MM.1S (cell line): ENCODE measurements around the gene TACC2.
"Not testable (repeated sequence)": the region's sequence is repeated elsewhere in the genome, so short reads cannot be mapped to it uniquely, and the experiment has no call there.

Source experiments
- DNase-seq: peaks from one replicate; pipeline ENCODE4 v3.0.0-alpha.2; 2015
- H2AFZ ChIP-seq: fragments of 300-600 bp; sonication (generic); 2 replicates; pipeline ENCODE4 v1.6.0; 2016; ENCODE audit warnings: antibody characterized with exemption, low read length
- H3F3A ChIP-seq: fragments of 300-600 bp; sonication (generic); 2 replicates; pipeline ENCODE4 v1.6.1; 2016; ENCODE audit warnings: mild to moderate bottlenecking, antibody characterized with exemption, low read length, moderate library complexity, mixed read lengths; ENCODE audit not compliant: insufficient read depth
- H3K27ac ChIP-seq: fragments of 300-600 bp; sonication (generic); 2 replicates; pipeline ENCODE4 v1.5.1; 2016; ENCODE audit warnings: mild to moderate bottlenecking, low read length
- H3K27me3 ChIP-seq: fragments of 300-600 bp; sonication (generic); replicated peaks from 2 replicates; pipeline ENCODE4 v1.6.0; 2016; ENCODE audit warnings: low read length; ENCODE audit not compliant: insufficient read depth
- H3K36me3 ChIP-seq: fragments of 300-600 bp; sonication (generic); replicated peaks from 2 replicates; pipeline ENCODE4 v1.6.1; 2016; ENCODE audit warnings: mild to moderate bottlenecking, low read length, mixed read lengths; ENCODE audit not compliant: insufficient read depth
- H3K4me1 ChIP-seq: fragments of 300-600 bp; sonication (generic); 2 replicates; pipeline ENCODE4 v1.6.1; 2016; ENCODE audit warnings: low read length, mixed read lengths
- H3K4me2 ChIP-seq: fragments of 300-600 bp; sonication (generic); 2 replicates; pipeline ENCODE4 v1.6.0; 2016; ENCODE audit warnings: low read depth, low read length
- H3K4me3 ChIP-seq: fragments of 300-600 bp; sonication (generic); 2 replicates; pipeline ENCODE4 v1.5.1; 2016; ENCODE audit warnings: low read length, mixed read lengths
- H3K79me2 ChIP-seq: fragments of 300-600 bp; sonication (generic); 2 replicates; pipeline ENCODE4 v1.6.1; 2016; ENCODE audit warnings: mixed run types, low read length, mixed read lengths
- H3K9ac ChIP-seq: fragments of 300-600 bp; sonication (generic); 2 replicates; pipeline ENCODE4 v1.6.1; 2016; ENCODE audit warnings: low read length, mixed read lengths
- H3K9me2 ChIP-seq: fragments of 300-600 bp; sonication (generic); replicated peaks from 2 replicates; pipeline ENCODE4 v1.6.1; 2016; ENCODE audit warnings: mild to moderate bottlenecking, low read length, mixed read lengths; ENCODE audit not compliant: insufficient read depth
- H3K9me3 ChIP-seq: fragments of 300-600 bp; sonication (generic); replicated peaks from 2 replicates; pipeline ENCODE4 v1.6.1; 2016; ENCODE audit warnings: mild to moderate bottlenecking, low read length, mixed read lengths; ENCODE audit not compliant: insufficient read depth
- H4K20me1 ChIP-seq: fragments of 300-600 bp; sonication (generic); 2 replicates; pipeline ENCODE4 v1.6.1; 2016; ENCODE audit warnings: mild to moderate bottlenecking, low read length, moderate library complexity, mixed read lengths; ENCODE audit not compliant: insufficient read depth
- CTCF ChIP-seq: fragments of 300-600 bp; sonication (generic); IDR thresholded peaks from 2 replicates; pipeline ENCODE4 v1.5.1; 2016; ENCODE audit warnings: antibody characterized with exemption, low read length, mixed read lengths
- EZH2 ChIP-seq: fragments of 300-600 bp; sonication (generic); optimal IDR thresholded peaks from 2 replicates; pipeline ENCODE3; 2017; ENCODE audit warnings: low read depth, mild to moderate bottlenecking, antibody characterized with exemption, low read length, mixed read lengths
- EZH2phosphoT487 ChIP-seq: fragments of 300-600 bp; sonication (generic); IDR thresholded peaks from 2 replicates; pipeline ENCODE4 v1.6.1; 2018; ENCODE audit warnings: antibody characterized with exemption, low read length

TACC2 gene

GRCh38 chr10:122075171-122075570 is 86.2 kb downstream of the TACC2 start:
- H3K9me3 ChIP-seq = no peaks in the 10 kb centered on the region
- no peaks in the 10 kb centered on the region for H3K36me3 ChIP-seq
- no peak overlapping the region for H2AFZ ChIP-seq
- TF ChIP-seq EZH2 = no peak
- no peak for TF ChIP-seq EZH2phosphoT487
- TF ChIP-seq CTCF = no peak
- H3K4me2 ChIP-seq = no peak overlapping the region
- DNase-seq = no peak
- H3F3A ChIP-seq = no peaks in the 10 kb centered on the region
- H4K20me1 ChIP-seq = no peaks in the 10 kb centered on the region
- no peaks in the 10 kb centered on the region for H3K79me2 ChIP-seq
- H3K9ac ChIP-seq = no peak overlapping the region
- H3K27ac ChIP-seq = no peak overlapping the region
- no peaks in the 10 kb centered on the region for H3K27me3 ChIP-seq
- H3K9me2 ChIP-seq = no peaks in the 10 kb centered on the region
- no peaks in the 10 kb centered on the region for H3K4me1 ChIP-seq
- H3K4me3 ChIP-seq = no peak overlapping the region

- not testable (repeated sequence) for H4K20me1 ChIP-seq, H3K4me2 ChIP-seq, H3K36me3 ChIP-seq, H3F3A ChIP-seq, H3K27ac ChIP-seq, H3K4me3 ChIP-seq, H3K9me2 ChIP-seq, H3K9ac ChIP-seq, DNase-seq, H3K4me1 ChIP-seq, H3K9me3 ChIP-seq, H2AFZ ChIP-seq, H3K27me3 ChIP-seq, H3K79me2 ChIP-seq
Measured at GRCh38 chr10:122075876-122076275, 86.9 kb downstream of the TACC2 start.

- H3K4me1 ChIP-seq = no peaks in the 10 kb centered on the region
- no peaks in the 10 kb centered on the region for H3K9me2 ChIP-seq
- H2AFZ ChIP-seq = no peak overlapping the region
- no peak overlapping the region for H3K4me2 ChIP-seq
- no peaks in the 10 kb centered on the region for H3K9me3 ChIP-seq
- H3K27ac ChIP-seq = no peak overlapping the region
- no peaks in the 10 kb centered on the region for H4K20me1 ChIP-seq
- H3K9ac ChIP-seq = no peak overlapping the region
- H3K27me3 ChIP-seq = no peaks in the 10 kb centered on the region
- no peak overlapping the region for H3K4me3 ChIP-seq
- DNase-seq = no peak
- H3K36me3 ChIP-seq = no peaks in the 10 kb centered on the region
- TF ChIP-seq CTCF (no peak), EZH2 (no peak), EZH2phosphoT487 (no peak)
- no peaks in the 10 kb centered on the region for H3K79me2 ChIP-seq
- H3F3A ChIP-seq = no peaks in the 10 kb centered on the region
Measured at GRCh38 chr10:122077311-122077875, 88.4 kb downstream of the TACC2 start.

GRCh38 chr10:122078326-122078725 is 89.4 kb downstream of the TACC2 start:
- Histone ChIP-seq H3K27me3 (no peaks in the 10 kb centered on the region), H2AFZ (no peak overlapping the region), H3K79me2 (no peaks in the 10 kb centered on the region), H3K27ac (no peak overlapping the region), H3F3A (no peaks in the 10 kb centered on the region), H3K4me1 (no peaks in the 10 kb centered on the region), H4K20me1 (no peaks in the 10 kb centered on the region), H3K4me3 (no peak overlapping the region), H3K9me2 (no peaks in the 10 kb centered on the region), H3K4me2 (no peak overlapping the region), H3K36me3 (no peaks in the 10 kb centered on the region), H3K9ac (no peak overlapping the region), H3K9me3 (no peaks in the 10 kb centered on the region)
- TF ChIP-seq EZH2 (no peak), EZH2phosphoT487 (no peak), CTCF (no peak)
- no peak for DNase-seq
